ENCODE results near the gene FLYWCH1. TPM values are rescaled to one million over a fixed set of nuclear protein-coding genes. Genes with fewer than 3 reads are reported as not detected.
A peak's percentile ranks its signal among the peaks of the same experiment; 100 is the strongest.

Gene FLYWCH1
- total and polyA plus RNA-seq, 9 of the 15 experiments (the other 6 are each of a cell fraction or from before 2014, with no cell fraction given), result 0.18 to 33.6 (median 11.3) TPM

GRCh38 chr16:2980227-2981176, 68.8 kb downstream of the FLYWCH1 start, which contains the start of gene PKMYT1 (continued):
- TF ChIP-seq RAD21 (CRISPR knock-in tag; conservative IDR thresholded peaks at IDR 0.05 in 1 of 2, IDR thresholded peaks at IDR 0.05 in 1 of 2), result no peak
- no peak; the same call in none of the 2 replicates for TF ChIP-seq NFRKB (IDR thresholded peaks at IDR 0.05; ENCODE audit: low read depth)
- peak; percentile 52; the same call in 1 of the 2 replicates for TF ChIP-seq PML (IDR thresholded peaks at IDR 0.05; ENCODE audit: low read length)
- no peak for TF ChIP-seq CREB5 (CRISPR knock-in tag; IDR thresholded peaks at IDR 0.05)
- no peak for TF ChIP-seq TFE3 (CRISPR knock-in tag; IDR thresholded peaks at IDR 0.05)
- peak; percentile 27; the same call in 1 of the 2 replicates for TF ChIP-seq ATF7 (IDR thresholded peaks at IDR 0.05)
- TF ChIP-seq ZNF695 (CRISPR knock-in tag; IDR thresholded peaks at IDR 0.05), result no peak
- TF ChIP-seq MEF2A (IDR thresholded peaks at IDR 0.05; ENCODE audit: control insufficient read depth, low read depth, low read length), result 0 out of 2 replicates have a peak, but pooled peaks have one; percentile 43
- TF ChIP-seq ZHX1 (conservative IDR thresholded peaks at IDR 0.05; ENCODE audit: low read length), result no peak; the same call in 1 of the 2 replicates
- no peak for TF ChIP-seq GTF2A2 (tag; IDR thresholded peaks at IDR 0.05)
- TF ChIP-seq ZNF717 (CRISPR knock-in tag; IDR thresholded peaks at IDR 0.05), result no peak
- no peak for TF ChIP-seq ADNP (tag; IDR thresholded peaks at IDR 0.05)
- TF ChIP-seq KAT8 (IDR thresholded peaks at IDR 0.05; ENCODE audit: low read depth), result no peak
- TF ChIP-seq SREBF1 (IDR thresholded peaks at IDR 0.05; ENCODE audit: borderline replicate concordance, low read depth, low read length), result no peak
- TF ChIP-seq ZNF12 (CRISPR knock-in tag; IDR thresholded peaks at IDR 0.05), result peak; percentile 27
- TF ChIP-seq ZNF592 (IDR thresholded peaks at IDR 0.05), result peak; percentile 14; the same call in 1 of the 2 replicates
- TF ChIP-seq GATA2 (CRISPR knock-in tag; IDR thresholded peaks at IDR 0.05), result no peak

All from K562 (cell line).